AG04450 (cell line): ENCODE measurements around the gene AQP5. TPM values are rescaled to one million over a fixed set of nuclear protein-coding genes. Genes with fewer than 3 reads are reported as not detected.

Source experiments
- CTCF ChIA-PET: fragments of 300-600, 350-600 bp; formaldehyde crosslinking; extraction: SDS; loops from one replicate; lab custom pipeline; 2022; ENCODE audit warnings: antibody characterized with exemption, inconsistent platforms; lab: Charles Lee
- POLR2A ChIA-PET: fragments of 350-600 bp; formaldehyde crosslinking; extraction: SDS; loops from one replicate; lab custom pipeline; 2021; ENCODE audit warnings: antibody characterized with exemption, inconsistent platforms; lab: Yijun Ruan, JAX
- DNase-seq: peaks from one replicate; pipeline ENCODE4 v3.0.0-alpha.2; 2011; ENCODE audit warnings: low read depth, low spot score
- H3K27ac ChIP-seq: one replicate; pipeline ENCODE4 v1.5.1; 2012; ENCODE audit warnings: low read depth, low read length, control low read depth
- H3K27me3 ChIP-seq: one replicate; pipeline ENCODE4 v1.6.0; 2012; ENCODE audit warnings: low read length; ENCODE audit not compliant: control insufficient read depth, insufficient read depth
- H3K4me3 ChIP-seq: 2 replicates; pipeline ENCODE4 v1.5.1; 2011; ENCODE audit warnings: mild to moderate bottlenecking, low read depth, low read length, control low read depth
- H3K9me3 ChIP-seq: 2 replicates; pipeline ENCODE4 v1.5.1; 2012; ENCODE audit warnings: low read length; ENCODE audit not compliant: control insufficient read depth, insufficient read depth
- CTCF ChIP-seq: IDR thresholded peaks from 2 replicates; pipeline ENCODE4 v1.5.1; 2011; ENCODE audit warnings: low read depth, low read length, control low read depth, inconsistent platforms
- polyA plus RNA-seq: library from polyadenylated mRNA; depleted of rRNA; stranded (reverse); fragments of >200 nt; gene quantifications from 2 replicates; pipeline ENCODE4 v1.2.3, GENCODE V29; 2011

Gene AQP5
- polyA plus RNA-seq, 1 experiment = not detected

GRCh38 chr12:49974677-49975317, 13.1 kb downstream of the AQP5 start:
- Histone ChIP-seq H3K27me3 (peaks cover 24% of the 10 kb centered on the region), H3K4me3 (no peak overlapping the region), H3K27ac (no peak overlapping the region), H3K9me3 (no peaks in the 10 kb centered on the region)
- ChIA-PET POLR2A (no interaction called here), CTCF (interaction anchor here (0.7 to 11.1 kb wide), 15 partner anchors 8 to 108 kb away, joined by 3 to 89 read pairs (median 4); no protein-coding TSS in a partner anchor)
- no peak for TF ChIP-seq CTCF
- DNase-seq = no peak

DNA sequence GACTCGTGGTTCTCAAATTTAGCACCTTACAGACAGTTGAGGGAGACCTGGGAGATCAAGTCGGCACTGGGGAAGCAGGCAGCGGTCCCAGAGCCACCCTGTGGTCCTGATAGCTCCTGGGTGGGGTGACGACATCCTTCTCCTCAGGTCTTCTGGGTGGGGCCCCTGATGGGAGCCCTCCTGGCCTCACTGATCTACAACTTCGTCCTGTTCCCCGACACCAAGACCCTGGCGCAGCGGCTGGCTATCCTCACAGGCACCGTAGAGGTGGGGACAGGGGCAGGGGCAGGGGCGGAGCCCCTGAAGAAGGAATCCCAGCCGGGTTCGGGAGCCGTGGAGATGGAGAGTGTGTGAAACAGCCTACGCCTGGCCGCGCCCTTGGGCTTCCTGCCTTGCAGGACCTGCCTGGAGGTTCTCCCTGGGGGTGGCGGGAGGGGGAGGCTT, 13.7 kb downstream of the AQP5 start:
- POLR2A ChIA-PET = no interaction called here
- CTCF ChIA-PET = interaction anchor here (0.5 to 11.1 kb wide), 11 partner anchors 7 to 95 kb away, joined by 3 to 89 read pairs (median 4); no protein-coding TSS in a partner anchor
- H3K27ac ChIP-seq = no peak overlapping the region
- no peak for DNase-seq
- TF ChIP-seq CTCF = no peak
- no peak overlapping the region for H3K4me3 ChIP-seq
- no peaks in the 10 kb centered on the region for H3K9me3 ChIP-seq
- H3K27me3 ChIP-seq = peaks cover 18% of the 10 kb centered on the region

DNA sequence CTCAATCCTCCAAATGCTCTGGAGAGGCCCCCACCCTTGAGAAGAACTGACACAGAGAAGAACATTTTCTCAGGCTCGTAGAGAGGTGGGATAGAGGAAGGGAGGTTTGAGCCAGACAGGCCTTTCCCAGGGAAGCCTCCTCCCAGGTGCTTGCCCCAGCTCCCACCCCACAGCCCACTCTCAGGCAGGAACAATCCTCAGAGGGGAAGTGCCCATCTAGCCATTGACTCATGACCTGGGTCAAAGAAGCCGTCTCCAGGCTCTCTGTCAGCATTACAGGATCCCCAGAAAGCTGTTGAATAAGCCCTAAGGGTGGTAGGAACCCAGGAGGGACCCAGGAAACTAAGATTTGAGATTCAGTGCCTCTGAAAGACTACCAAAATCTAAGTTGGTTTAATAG, 14.9 kb downstream of the AQP5 start:
- TF ChIP-seq CTCF = no peak
- POLR2A ChIA-PET = no interaction called here
- CTCF ChIA-PET = interaction anchor here (0.5 to 2.9 kb wide), 3 partner anchors 9 to 94 kb away, joined by 3 to 26 read pairs (median 3); no protein-coding TSS in a partner anchor

DNA sequence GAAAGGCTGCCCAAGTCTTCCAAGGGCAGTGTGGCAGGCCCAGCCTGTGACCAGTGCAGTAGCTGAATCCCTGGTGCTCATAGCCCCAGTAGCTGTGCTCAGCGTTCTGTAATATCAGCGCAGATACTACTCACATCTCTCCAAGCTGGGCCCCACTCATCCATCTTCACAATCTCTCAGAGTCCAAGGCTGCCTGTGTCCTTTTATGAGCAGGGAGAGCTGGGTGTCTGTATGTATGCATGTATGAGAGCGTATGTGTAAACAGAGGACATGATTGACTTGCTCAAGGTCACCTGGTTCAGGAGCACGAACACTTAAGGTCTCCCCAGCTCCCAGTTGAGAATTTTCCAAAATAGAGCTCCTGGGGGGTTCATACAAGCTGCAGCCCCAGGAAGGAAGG, 16.5 kb downstream of the AQP5 start:
- CTCF ChIA-PET = interaction anchor here (0.8 to 7.0 kb wide), 5 partner anchors 10 to 92 kb away, joined by 3 to 102 read pairs (median 5); no protein-coding TSS in a partner anchor
- POLR2A ChIA-PET = no interaction called here
- Histone ChIP-seq H3K27ac (no peak overlapping the region), H3K27me3 (peaks cover 2% of the 10 kb centered on the region), H3K9me3 (no peaks in the 10 kb centered on the region), H3K4me3 (no peak overlapping the region)
- no peak for DNase-seq
- TF ChIP-seq CTCF = no peak

More for the DNA sequence above, 14.9 kb downstream of the AQP5 start:
- no peak overlapping the region for H3K4me3 ChIP-seq
- no peak for DNase-seq
- H3K27ac ChIP-seq = no peak overlapping the region
- H3K27me3 ChIP-seq = peaks cover 8% of the 10 kb centered on the region
- H3K9me3 ChIP-seq = no peaks in the 10 kb centered on the region

- ChIA-PET POLR2A (no interaction called here), CTCF (interaction anchor here (1.5 to 7.0 kb wide), 3 partner anchors 11 to 91 kb away, joined by 5 to 102 read pairs (median 7); no protein-coding TSS in a partner anchor)
- DNase-seq = no peak
- TF ChIP-seq CTCF = no peak
- Histone ChIP-seq H3K27ac (no peak overlapping the region), H3K27me3 (peaks cover 2% of the 10 kb centered on the region), H3K9me3 (no peaks in the 10 kb centered on the region), H3K4me3 (no peak overlapping the region)
These were observed 17.4 kb downstream of the AQP5 start for GRCh38 chr12:49979016-49979586.
